HepG2 (cell line): Measurements from ENCODE around the gene TBX21. TPM values are rescaled to one million over a fixed set of nuclear protein-coding genes. Genes with fewer than 3 reads are reported as not detected.

Experiments used
- ATAC-seq: fragments of 200-7000 bp; cut with Tn5 transposase; 3 replicates; pipeline ENCODE4 v1.9.1; 2020; ENCODE audit warnings: mild to moderate bottlenecking, moderate library complexity
- BruUV-seq: library from RNA; stranded (reverse); fragments of 400-500 nt; replicated peaks from 2 replicates; lab custom pipeline; 2021; lab: Mats Ljungman, UMichigan
- CTCF ChIA-PET: fragments of 300-600 bp; formaldehyde crosslinking; extraction: SDS; loops from one replicate; lab custom pipeline; 2021; ENCODE audit warnings: low total read pairs, inconsistent platforms, low intra/inter-chr PET ratio; lab: Yijun Ruan, JAX
- POLR2A ChIA-PET: fragments of 350-600 bp; sonication (Branson Sonifier 250); formaldehyde crosslinking; loops from one replicate; lab custom pipeline; 2020; ENCODE audit warnings: antibody characterized with exemption, inconsistent platforms; lab: Yijun Ruan, JAX
- DNase-seq: peaks from one replicate; pipeline ENCODE4 v3.0.0-alpha.2; 2015; ENCODE audit warnings: low spot score
- FAIRE-seq: peaks from 3 replicates; lab custom pipeline; 2011; peaks lifted over from hg19 to GRCh38; lab: Jason Lieb, UNC
- H2AFZ ChIP-seq: one replicate; pipeline ENCODE4 v1.6.1; 2011; ENCODE audit warnings: low read length, inconsistent platforms
- H3K27ac ChIP-seq: fragments of 300-600 bp; 3 replicates; pipeline ENCODE4 v1.8.0; 2011; ENCODE audit warnings: mixed run types, mild to moderate bottlenecking, mixed read lengths, low read length, inconsistent platforms; ENCODE audit not compliant: insufficient read depth; ENCODE audit errors: extremely low read length
- H3K27me3 ChIP-seq, 2 experiments: fragments of 200-600 bp in 1 of 2; 2 replicates in 1 of 2; 3 replicates in 1 of 2; pipeline versions ENCODE4 v1.6.0 to v1.8.0; 2011; ENCODE audit warnings: low read length in 2 of 2, mild to moderate bottlenecking in 2 of 2, moderate library complexity in 2 of 2, inconsistent platforms in 1 of 2; ENCODE audit not compliant: insufficient read depth in 2 of 2, control insufficient read depth in 1 of 2
- H3K36me3 ChIP-seq, 2 experiments: fragments of 200-600 bp in 1 of 2; replicated peaks in 1 of 2; 2 replicates in 1 of 2; 3 replicates in 1 of 2; pipeline versions ENCODE4 v1.5.1 to v1.8.0; 2011; ENCODE audit warnings: low read length in 2 of 2, inconsistent platforms in 1 of 2; ENCODE audit not compliant: insufficient read depth in 2 of 2, control insufficient read depth in 1 of 2
- H3K4me1 ChIP-seq: 2 replicates; pipeline ENCODE4 v1.5.1; 2012; ENCODE audit warnings: low read length, inconsistent platforms; ENCODE audit not compliant: insufficient read depth
- H3K4me2 ChIP-seq: 2 replicates; pipeline ENCODE4 v1.6.0; 2011; ENCODE audit warnings: low read depth, low read length, inconsistent platforms
- H3K4me3 ChIP-seq, 3 experiments: fragments of 200-600 bp in 1 of 3; sonication (generic), shearing (Covaris generic) in 1 of 3; replicated peaks in 1 of 3; 2 replicates each; pipeline ENCODE4 v1.5.1; 2011 to 2016; ENCODE audit warnings: low read length in 3 of 3, inconsistent platforms in 2 of 3, low read depth in 2 of 3, mild to moderate bottlenecking in 2 of 3, control low read depth in 1 of 3, mixed read lengths in 1 of 3; ENCODE audit not compliant: insufficient read depth in 1 of 3
- H3K79me2 ChIP-seq: one replicate; pipeline ENCODE4 v1.6.1; 2011; ENCODE audit warnings: low read length, inconsistent platforms; ENCODE audit not compliant: insufficient read depth
- H3K9ac ChIP-seq: 2 replicates; pipeline ENCODE4 v1.6.0; 2011; ENCODE audit warnings: mild to moderate bottlenecking, low read depth, low read length, inconsistent platforms; ENCODE audit not compliant: insufficient read depth
- H3K9me3 ChIP-seq: 2 replicates; pipeline ENCODE4 v1.5.1; 2012; ENCODE audit warnings: mild to moderate bottlenecking, low read length
- H4K20me1 ChIP-seq: 2 replicates; pipeline ENCODE4 v1.6.0; 2011; ENCODE audit warnings: inconsistent platforms, mild to moderate bottlenecking, low read length, moderate library complexity; ENCODE audit not compliant: insufficient read depth
- CCDC6 ChIP-seq: sonication (generic); formaldehyde crosslinking; IDR thresholded peaks from 2 replicates; pipeline ENCODE4 v1.8.1; 2022; ENCODE audit warnings: mild to moderate bottlenecking, missing genetic modification reagents, moderate library complexity
- FOXA1 ChIP-seq, 2 experiments: fragments of 450-650 bp in 1 of 2; sonication (generic) in 1 of 2; formaldehyde crosslinking in 1 of 2; IDR thresholded peaks; 2 replicates each; pipeline versions ENCODE4 v1.4.0 to v1.6.1; 2016 to 2020; ENCODE audit warnings: missing genetic modification reagents in 1 of 2
- GATAD1 ChIP-seq: IDR thresholded peaks from 2 replicates; pipeline ENCODE4 v1.6.1; 2016; ENCODE audit warnings: missing genetic modification reagents, missing compliant biosample characterization
- MATR3 ChIP-seq: sonication (generic); formaldehyde crosslinking; IDR thresholded peaks from 2 replicates; pipeline ENCODE4 v1.4.0; 2020; ENCODE audit warnings: missing genetic modification reagents
- TBX2 ChIP-seq: sonication (generic); formaldehyde crosslinking; IDR thresholded peaks from 2 replicates; pipeline ENCODE4 v1.5.0; 2020; ENCODE audit warnings: missing genetic modification reagents, mild to moderate bottlenecking, borderline replicate concordance
- ZBTB21 ChIP-seq: sonication (generic); formaldehyde crosslinking; IDR thresholded peaks from 2 replicates; pipeline ENCODE4 v1.4.0; 2020; ENCODE audit warnings: missing genetic modification reagents
- WGBS: methylation state at CpG from one replicate; pipeline ENCODE4 v1.1.6; 2017; ENCODE audit warnings: low lambda C conversion rate; 5-methylcytosine and 5-hydroxymethylcytosine counted together
- in situ Hi-C: cut with HindIII; loops from 2 replicates; pipeline ENCODE4 v1.10.0; 2017; ENCODE audit warnings: low pct_unique_long_range_greater_than_20kb; ENCODE audit not compliant: extremely low pct_ligation_motif_present
- intact Hi-C: fragments of 100-400 bp; cut with micrococcal nuclease; formaldehyde crosslinking; loops from one replicate; pipeline ENCODE4 v1.10.0; 2022; ENCODE audit not compliant: unreplicated experiment
- polyA plus RNA-seq, 8 experiments: library from polyadenylated mRNA; depleted of rRNA in 3 of 8; stranded (reverse) in 7 of 8; unstranded in 1 of 8; fragments of >200 nt; fragmentation: Illumina TruSeq in 4 of 8; extraction: Trizol in 4 of 8; gene quantifications; 2 replicates each; pipeline versions ENCODE4 v1.2.1 to v1.2.3, GENCODE V29; 2011 to 2016; ENCODE audit warnings: low read depth in 4 of 8, missing spikeins in 1 of 8, mixed read lengths in 1 of 8; ENCODE audit not compliant: insufficient read depth in 1 of 8
- total RNA-seq, 5 experiments: library from RNA; depleted of rRNA; stranded (reverse); fragments of >200 nt; fragmentation: Illumina TruSeq; extraction: Trizol; gene quantifications; 2 replicates each; pipeline ENCODE4 v1.2.3, GENCODE V29; 2016; ENCODE audit warnings: low read depth in 1 of 5
- TF ChIP-seq, protein P1 (sequence below): sonication (generic); formaldehyde crosslinking; IDR thresholded peaks from 2 replicates; pipeline ENCODE4 v1.9.0; 2021; ENCODE audit warnings: mild to moderate bottlenecking, missing genetic modification reagents
- TF ChIP-seq, protein P2 (sequence below): sonication (generic); formaldehyde crosslinking; IDR thresholded peaks from 2 replicates; pipeline ENCODE4 v1.4.0; 2020; ENCODE audit warnings: missing genetic modification reagents
- TF ChIP-seq, protein P3 (sequence below), 2 experiments: IDR thresholded peaks; 2 replicates each; pipeline ENCODE4 v1.6.1; 2011 to 2012; ENCODE audit warnings: low read length in 2 of 2, borderline replicate concordance in 1 of 2, low read depth in 1 of 2, mild to moderate bottlenecking in 1 of 2, moderate library complexity in 1 of 2

Gene TBX21
- total and polyA plus RNA-seq, 2 of the 13 experiments (the other 11 are each of a cell fraction or from before 2014, with no cell fraction given): not detected

DNA sequence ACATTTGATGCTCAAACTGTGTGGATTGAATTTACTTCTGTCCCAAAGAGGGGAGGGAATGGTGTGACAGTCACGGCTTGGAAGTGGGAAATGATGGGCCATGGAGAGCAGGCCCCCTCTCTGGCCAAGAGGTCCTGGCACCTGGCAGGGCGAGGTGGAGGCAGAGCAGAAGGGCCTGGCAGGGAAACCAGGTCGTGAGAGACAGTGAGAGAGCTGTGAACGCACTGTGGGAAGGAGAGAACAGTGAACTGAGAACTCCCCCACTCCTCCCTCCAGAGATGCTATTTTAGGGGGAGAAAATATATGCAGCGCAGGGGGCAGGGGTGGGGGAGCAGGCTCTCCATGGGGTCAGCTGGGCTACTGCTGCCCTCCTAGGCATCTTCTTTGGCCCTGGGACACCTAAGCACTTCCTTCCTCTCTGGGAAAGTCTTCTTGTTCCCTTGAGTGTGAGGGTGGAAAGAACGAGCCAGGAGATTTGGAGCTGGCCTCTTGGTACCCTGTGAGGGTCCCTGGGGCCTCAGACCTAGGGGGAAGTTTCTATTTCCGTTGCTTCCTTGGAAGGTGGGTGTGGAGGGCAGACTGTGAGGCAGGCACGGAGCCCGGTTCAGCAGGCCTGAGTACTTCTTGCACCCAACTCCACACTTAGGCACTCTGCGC, 17.2 kb upstream of the TBX21 start:
- Histone ChIP-seq H3K4me1 (peaks cover 20% of the 10 kb centered on the region), H3K9ac (no peak overlapping the region), H3K4me2 (no peak overlapping the region), H3K36me3 (no peaks in the 10 kb centered on the region), H3K4me3 (no peak overlapping the region), H3K27me3 (peaks cover 12 to 71% of the 10 kb centered on the region in 2 experiments), H3K9me3 (no peaks in the 10 kb centered on the region), H3K79me2 (no peaks in the 10 kb centered on the region), H3K27ac (no peak overlapping the region), H4K20me1 (no peaks in the 10 kb centered on the region), H2AFZ (no peak overlapping the region)
- BruUV-seq: no TSS peak
- no peak for FAIRE-seq
- WGBS: 13% methylated on average over 10 of the region's 10 CpGs
- intact Hi-C loops (no loop called here), in situ Hi-C loops (no loop called here)
- CTCF ChIA-PET: no interaction called here
- DNase-seq: no peak
- no peak for ATAC-seq
- POLR2A ChIA-PET: no interaction called here
- TF ChIP-seq CCDC6 (no peak), ZBTB21 (no peak), MATR3 (CRISPR knock-in tag) (no peak), TBX2 (no peak), GATAD1 (CRISPR knock-in tag) (no peak), FOXA1 (IDR thresholded peaks at IDR 0.05) (no peak), FOXA1 (CRISPR knock-in tag; IDR thresholded peaks at IDR 0.05) (no peak)
- TF ChIP-seq, protein P1, sequence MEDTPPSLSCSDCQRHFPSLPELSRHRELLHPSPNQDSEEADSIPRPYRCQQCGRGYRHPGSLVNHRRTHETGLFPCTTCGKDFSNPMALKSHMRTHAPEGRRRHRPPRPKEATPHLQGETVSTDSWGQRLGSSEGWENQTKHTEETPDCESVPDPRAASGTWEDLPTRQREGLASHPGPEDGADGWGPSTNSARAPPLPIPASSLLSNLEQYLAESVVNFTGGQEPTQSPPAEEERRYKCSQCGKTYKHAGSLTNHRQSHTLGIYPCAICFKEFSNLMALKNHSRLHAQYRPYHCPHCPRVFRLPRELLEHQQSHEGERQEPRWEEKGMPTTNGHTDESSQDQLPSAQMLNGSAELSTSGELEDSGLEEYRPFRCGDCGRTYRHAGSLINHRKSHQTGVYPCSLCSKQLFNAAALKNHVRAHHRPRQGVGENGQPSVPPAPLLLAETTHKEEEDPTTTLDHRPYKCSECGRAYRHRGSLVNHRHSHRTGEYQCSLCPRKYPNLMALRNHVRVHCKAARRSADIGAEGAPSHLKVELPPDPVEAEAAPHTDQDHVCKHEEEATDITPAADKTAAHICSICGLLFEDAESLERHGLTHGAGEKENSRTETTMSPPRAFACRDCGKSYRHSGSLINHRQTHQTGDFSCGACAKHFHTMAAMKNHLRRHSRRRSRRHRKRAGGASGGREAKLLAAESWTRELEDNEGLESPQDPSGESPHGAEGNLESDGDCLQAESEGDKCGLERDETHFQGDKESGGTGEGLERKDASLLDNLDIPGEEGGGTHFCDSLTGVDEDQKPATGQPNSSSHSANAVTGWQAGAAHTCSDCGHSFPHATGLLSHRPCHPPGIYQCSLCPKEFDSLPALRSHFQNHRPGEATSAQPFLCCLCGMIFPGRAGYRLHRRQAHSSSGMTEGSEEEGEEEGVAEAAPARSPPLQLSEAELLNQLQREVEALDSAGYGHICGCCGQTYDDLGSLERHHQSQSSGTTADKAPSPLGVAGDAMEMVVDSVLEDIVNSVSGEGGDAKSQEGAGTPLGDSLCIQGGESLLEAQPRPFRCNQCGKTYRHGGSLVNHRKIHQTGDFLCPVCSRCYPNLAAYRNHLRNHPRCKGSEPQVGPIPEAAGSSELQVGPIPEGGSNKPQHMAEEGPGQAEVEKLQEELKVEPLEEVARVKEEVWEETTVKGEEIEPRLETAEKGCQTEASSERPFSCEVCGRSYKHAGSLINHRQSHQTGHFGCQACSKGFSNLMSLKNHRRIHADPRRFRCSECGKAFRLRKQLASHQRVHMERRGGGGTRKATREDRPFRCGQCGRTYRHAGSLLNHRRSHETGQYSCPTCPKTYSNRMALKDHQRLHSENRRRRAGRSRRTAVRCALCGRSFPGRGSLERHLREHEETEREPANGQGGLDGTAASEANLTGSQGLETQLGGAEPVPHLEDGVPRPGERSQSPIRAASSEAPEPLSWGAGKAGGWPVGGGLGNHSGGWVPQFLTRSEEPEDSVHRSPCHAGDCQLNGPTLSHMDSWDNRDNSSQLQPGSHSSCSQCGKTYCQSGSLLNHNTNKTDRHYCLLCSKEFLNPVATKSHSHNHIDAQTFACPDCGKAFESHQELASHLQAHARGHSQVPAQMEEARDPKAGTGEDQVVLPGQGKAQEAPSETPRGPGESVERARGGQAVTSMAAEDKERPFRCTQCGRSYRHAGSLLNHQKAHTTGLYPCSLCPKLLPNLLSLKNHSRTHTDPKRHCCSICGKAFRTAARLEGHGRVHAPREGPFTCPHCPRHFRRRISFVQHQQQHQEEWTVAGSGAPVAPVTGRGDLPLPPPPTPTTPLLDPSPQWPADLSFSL (CRISPR knock-in tag): no peak
- TF ChIP-seq, protein P2, sequence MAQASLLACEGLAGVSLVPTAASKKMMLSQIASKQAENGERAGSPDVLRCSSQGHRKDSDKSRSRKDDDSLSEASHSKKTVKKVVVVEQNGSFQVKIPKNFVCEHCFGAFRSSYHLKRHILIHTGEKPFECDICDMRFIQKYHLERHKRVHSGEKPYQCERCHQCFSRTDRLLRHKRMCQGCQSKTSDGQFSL (CRISPR knock-in tag): no peak
- TF ChIP-seq, protein P3, sequence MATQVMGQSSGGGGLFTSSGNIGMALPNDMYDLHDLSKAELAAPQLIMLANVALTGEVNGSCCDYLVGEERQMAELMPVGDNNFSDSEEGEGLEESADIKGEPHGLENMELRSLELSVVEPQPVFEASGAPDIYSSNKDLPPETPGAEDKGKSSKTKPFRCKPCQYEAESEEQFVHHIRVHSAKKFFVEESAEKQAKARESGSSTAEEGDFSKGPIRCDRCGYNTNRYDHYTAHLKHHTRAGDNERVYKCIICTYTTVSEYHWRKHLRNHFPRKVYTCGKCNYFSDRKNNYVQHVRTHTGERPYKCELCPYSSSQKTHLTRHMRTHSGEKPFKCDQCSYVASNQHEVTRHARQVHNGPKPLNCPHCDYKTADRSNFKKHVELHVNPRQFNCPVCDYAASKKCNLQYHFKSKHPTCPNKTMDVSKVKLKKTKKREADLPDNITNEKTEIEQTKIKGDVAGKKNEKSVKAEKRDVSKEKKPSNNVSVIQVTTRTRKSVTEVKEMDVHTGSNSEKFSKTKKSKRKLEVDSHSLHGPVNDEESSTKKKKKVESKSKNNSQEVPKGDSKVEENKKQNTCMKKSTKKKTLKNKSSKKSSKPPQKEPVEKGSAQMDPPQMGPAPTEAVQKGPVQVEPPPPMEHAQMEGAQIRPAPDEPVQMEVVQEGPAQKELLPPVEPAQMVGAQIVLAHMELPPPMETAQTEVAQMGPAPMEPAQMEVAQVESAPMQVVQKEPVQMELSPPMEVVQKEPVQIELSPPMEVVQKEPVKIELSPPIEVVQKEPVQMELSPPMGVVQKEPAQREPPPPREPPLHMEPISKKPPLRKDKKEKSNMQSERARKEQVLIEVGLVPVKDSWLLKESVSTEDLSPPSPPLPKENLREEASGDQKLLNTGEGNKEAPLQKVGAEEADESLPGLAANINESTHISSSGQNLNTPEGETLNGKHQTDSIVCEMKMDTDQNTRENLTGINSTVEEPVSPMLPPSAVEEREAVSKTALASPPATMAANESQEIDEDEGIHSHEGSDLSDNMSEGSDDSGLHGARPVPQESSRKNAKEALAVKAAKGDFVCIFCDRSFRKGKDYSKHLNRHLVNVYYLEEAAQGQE (IDR thresholded peaks at IDR 0.05; ENCODE audit: borderline replicate concordance in 1 of 2, low read depth in 1 of 2, low read length in 2 of 2): no peak
